H9 (cell line): Measurements from ENCODE around the gene SASH3. TPM values are rescaled to one million over a fixed set of nuclear protein-coding genes. Genes with fewer than 3 reads are reported as not detected.

ENCODE experiments used
- DNase-seq: peaks from one replicate; pipeline ENCODE4 v3.0.0-alpha.2; 2017
- H2AFZ ChIP-seq: one replicate; pipeline ENCODE4 v1.6.1; 2013; ENCODE audit warnings: mild to moderate bottlenecking, low read length, control low read depth, moderate library complexity
- H2AK5ac ChIP-seq: 2 replicates; pipeline ENCODE4 v1.6.1; 2013; ENCODE audit warnings: low read length, control low read depth, mixed read lengths; ENCODE audit not compliant: insufficient read length
- H2BK120ac ChIP-seq: one replicate; pipeline ENCODE4 v1.6.1; 2013; ENCODE audit warnings: low read depth, mild to moderate bottlenecking, low read length, control low read depth, inconsistent platforms; ENCODE audit not compliant: poor library complexity, severe bottlenecking
- H2BK12ac ChIP-seq: 2 replicates; pipeline ENCODE4 v1.6.1; 2013; ENCODE audit warnings: low read length, control low read depth, mixed read lengths, low read depth; ENCODE audit not compliant: insufficient read length
- H2BK15ac ChIP-seq: 2 replicates; pipeline ENCODE4 v1.6.1; 2013; ENCODE audit warnings: low read depth, low read length, control low read depth
- H2BK20ac ChIP-seq: one replicate; pipeline ENCODE4 v1.6.1; 2013; ENCODE audit warnings: low read depth, mild to moderate bottlenecking, low read length, control low read depth, inconsistent platforms; ENCODE audit not compliant: poor library complexity, severe bottlenecking
- H2BK5ac ChIP-seq: 2 replicates; pipeline ENCODE4 v1.6.1; 2013; ENCODE audit warnings: low read length, control low read depth, mixed read lengths; ENCODE audit not compliant: insufficient read length
- H3K14ac ChIP-seq: 2 replicates; pipeline ENCODE4 v1.6.1; 2013; ENCODE audit warnings: low read length, control low read depth; ENCODE audit not compliant: insufficient read depth
- H3K18ac ChIP-seq: 2 replicates; pipeline ENCODE4 v1.6.1; 2013; ENCODE audit warnings: low read depth, mild to moderate bottlenecking, mixed read lengths, low read length, control low read depth; ENCODE audit not compliant: insufficient read length
- H3K23ac ChIP-seq: 2 replicates; pipeline ENCODE4 v1.6.1; 2013; ENCODE audit warnings: low read length, control low read depth, mixed read lengths, low read depth; ENCODE audit not compliant: insufficient read length
- H3K23me2 ChIP-seq: 2 replicates; pipeline ENCODE4 v1.6.1; 2013; ENCODE audit warnings: low read depth, mild to moderate bottlenecking, mixed read lengths, low read length, control low read depth; ENCODE audit not compliant: insufficient read length, poor library complexity, severe bottlenecking
- H3K27ac ChIP-seq: 2 replicates; pipeline ENCODE4 v1.5.1; 2013; ENCODE audit warnings: low read length, control low read depth, mixed read lengths, low read depth; ENCODE audit not compliant: insufficient read length
- H3K27me3 ChIP-seq: 2 replicates; pipeline ENCODE4 v1.6.1; 2013; ENCODE audit warnings: low read length, control low read depth, inconsistent platforms; ENCODE audit not compliant: insufficient read depth
- H3K4ac ChIP-seq: 2 replicates; pipeline ENCODE4 v1.6.1; 2013; ENCODE audit warnings: low read depth, mild to moderate bottlenecking, control low read depth, inconsistent platforms, low read length, moderate library complexity
- H3K4me1 ChIP-seq: 2 replicates; pipeline ENCODE4 v1.6.1; 2013; ENCODE audit warnings: low read length, control low read depth, inconsistent platforms; ENCODE audit not compliant: insufficient read depth
- H3K4me2 ChIP-seq: 2 replicates; pipeline ENCODE4 v1.6.1; 2013; ENCODE audit warnings: low read length, control low read depth, mixed read lengths; ENCODE audit not compliant: insufficient read length, insufficient read depth
- H3K56ac ChIP-seq: 2 replicates; pipeline ENCODE4 v1.6.1; 2013; ENCODE audit warnings: low read depth, mild to moderate bottlenecking, mixed read lengths, low read length, control low read depth; ENCODE audit not compliant: insufficient read length
- H3K79me1 ChIP-seq: 2 replicates; pipeline ENCODE4 v1.6.1; 2013; ENCODE audit warnings: low read depth, mild to moderate bottlenecking, moderate library complexity, low read length, control low read depth, inconsistent platforms; ENCODE audit not compliant: insufficient read depth, poor library complexity, severe bottlenecking
- H3K79me2 ChIP-seq: 2 replicates; pipeline ENCODE4 v1.6.1; 2013; ENCODE audit warnings: low read length, control low read depth, inconsistent platforms; ENCODE audit not compliant: insufficient read depth
- H3K9ac ChIP-seq: 2 replicates; pipeline ENCODE4 v1.6.1; 2013; ENCODE audit warnings: low read length, control low read depth, mixed read lengths; ENCODE audit not compliant: insufficient read length; ENCODE audit errors: extremely low read depth
- H3K9me3 ChIP-seq: one replicate; pipeline ENCODE4 v1.6.1; 2013; ENCODE audit warnings: low read depth, low read length, inconsistent platforms; ENCODE audit not compliant: control insufficient read depth
- H3T11ph ChIP-seq: one replicate; pipeline ENCODE4 v1.6.1; 2013; ENCODE audit warnings: mild to moderate bottlenecking, low read length, control low read depth, inconsistent platforms
- H4K20me1 ChIP-seq: one replicate; pipeline ENCODE4 v1.6.1; 2013; ENCODE audit not compliant: control insufficient read depth, insufficient read length, insufficient read depth
- H4K5ac ChIP-seq: 2 replicates; pipeline ENCODE4 v1.6.1; 2013; ENCODE audit warnings: low read depth, mild to moderate bottlenecking, mixed read lengths, low read length, control low read depth; ENCODE audit not compliant: insufficient read length
- H4K8ac ChIP-seq: replicated peaks from 2 replicates; pipeline ENCODE4 v1.6.1; 2013; ENCODE audit warnings: low read length, control low read depth, mixed read lengths, low read depth; ENCODE audit not compliant: insufficient read length
- H4K91ac ChIP-seq: 2 replicates; pipeline ENCODE4 v1.6.1; 2013; ENCODE audit warnings: low read depth, mild to moderate bottlenecking, moderate library complexity, mixed read lengths, low read length, control low read depth; ENCODE audit not compliant: insufficient read length
- H3K27ac Mint-ChIP-seq, 3 experiments: 2 replicates in 2 of 3; 3 replicates in 1 of 3; pipeline ENCODE4 v1.8.0; 2020 to 2021; ENCODE audit warnings: mixed read lengths in 3 of 3, mild to moderate bottlenecking in 1 of 3, moderate library complexity in 1 of 3
- H3K27me3 Mint-ChIP-seq: 2 replicates; pipeline ENCODE4 v1.8.0; 2021; ENCODE audit warnings: low read depth, mild to moderate bottlenecking, moderate library complexity, mixed read lengths
- H3K36me3 Mint-ChIP-seq, 3 experiments: 2 replicates in 2 of 3; 3 replicates in 1 of 3; pipeline ENCODE4 v1.8.0; 2020 to 2021; ENCODE audit warnings: low read depth in 3 of 3, mixed read lengths in 3 of 3; ENCODE audit not compliant: insufficient read depth in 1 of 3
- H3K4me1 Mint-ChIP-seq, 2 experiments: 2 replicates each; pipeline ENCODE4 v1.8.0; 2020; ENCODE audit warnings: mixed read lengths in 2 of 2
- H3K4me3 Mint-ChIP-seq, 2 experiments: 2 replicates in 1 of 2; 3 replicates in 1 of 2; pipeline ENCODE4 v1.8.0; 2020 to 2021; ENCODE audit warnings: mild to moderate bottlenecking in 2 of 2, mixed read lengths in 2 of 2, moderate library complexity in 1 of 2
- H3K9me3 Mint-ChIP-seq, 2 experiments: 2 replicates in 1 of 2; 3 replicates in 1 of 2; pipeline ENCODE4 v1.8.0; 2020; ENCODE audit warnings: mild to moderate bottlenecking in 2 of 2, mixed read lengths in 2 of 2, moderate library complexity in 1 of 2
- WGBS: extraction: QIAGEN DNeasy Blood & Tissue Kit; methylation state at CpG from one replicate; pipeline ENCODE4 v1.1.7; 2013; ENCODE audit warnings: missing lambda C conversion rate, low lambda C conversion rate, mixed read lengths; ENCODE audit not compliant: insufficient read length; ENCODE audit errors: extremely low coverage; 5-methylcytosine and 5-hydroxymethylcytosine counted together
- total RNA-seq: library from RNA; stranded (reverse); gene quantifications from 2 replicates; pipeline ENCODE4 v1.2.1, GENCODE V29; 2021
- TF ChIP-seq, protein P1 (sequence below): fragments of 200-600 bp; sonication (generic); conservative IDR thresholded peaks from 3 replicates; pipeline ENCODE4 v1.8.0; 2021; ENCODE audit warnings: antibody characterized with exemption, mild to moderate bottlenecking

Gene SASH3
- total RNA-seq, 1 experiment from 2014 or later = not detected

DNA sequence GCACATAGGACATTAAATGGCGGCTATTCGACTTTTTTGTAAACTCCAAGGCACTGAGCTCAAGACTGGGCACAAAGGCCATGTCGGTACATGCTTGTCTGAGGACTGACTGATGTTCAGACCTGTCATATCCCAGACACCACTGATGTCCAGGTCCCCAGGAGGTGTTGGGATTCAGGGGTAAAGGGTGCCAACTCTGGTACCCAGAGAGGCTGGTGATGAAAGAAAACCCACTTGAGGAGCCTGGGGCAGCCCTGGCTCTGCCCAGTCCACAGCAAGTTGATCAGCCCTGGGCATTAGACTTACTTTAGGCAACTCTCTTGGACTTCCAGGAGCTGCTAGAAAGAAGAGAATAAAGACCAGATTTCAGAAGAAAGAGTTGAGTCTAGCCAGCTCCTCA, 18.7 kb downstream of the SASH3 start:
- no CpG with 5 or more reads among the region's 3 CpGs for WGBS
- Histone ChIP-seq H2AFZ (no peak overlapping the region), H3K4me2 (no peak overlapping the region), H2AK5ac (no peak overlapping the region), H3K9ac (no peak overlapping the region), H4K20me1 (no peaks in the 10 kb centered on the region), H3K23ac (no peak overlapping the region), H2BK5ac (no peak overlapping the region), H2BK120ac (no peak overlapping the region), H3K9me3 (no peaks in the 10 kb centered on the region), H3K4ac (no peak overlapping the region), H3K14ac (no peak overlapping the region), H3K27me3 (no peaks in the 10 kb centered on the region), H3K79me1 (no peaks in the 10 kb centered on the region), H3K23me2 (no peaks in the 10 kb centered on the region), H3T11ph (no peak overlapping the region), H3K4me1 (no peaks in the 10 kb centered on the region), H4K8ac (no peak overlapping the region), H2BK15ac (no peak overlapping the region), H2BK12ac (no peak overlapping the region), H3K79me2 (no peaks in the 10 kb centered on the region), H3K56ac (no peak overlapping the region), H2BK20ac (no peak overlapping the region), H4K5ac (no peak overlapping the region), H4K91ac (no peak overlapping the region), H3K18ac (no peak overlapping the region), H3K27ac (no peak overlapping the region)
- Mint-ChIP-seq H3K9me3 (peaks cover 0 to 53% of the 10 kb centered on the region in 2 experiments; a peak in 4 of 5 replicates), H3K27ac (no peak overlapping the region), H3K27me3 (no peaks in the 10 kb centered on the region), H3K4me1 (no peaks in the 10 kb centered on the region), H3K4me3 (no peak overlapping the region), H3K36me3 (peaks cover 16 to 25% (median 17%) of the 10 kb centered on the region in 3 experiments)
- TF ChIP-seq, protein P1, sequence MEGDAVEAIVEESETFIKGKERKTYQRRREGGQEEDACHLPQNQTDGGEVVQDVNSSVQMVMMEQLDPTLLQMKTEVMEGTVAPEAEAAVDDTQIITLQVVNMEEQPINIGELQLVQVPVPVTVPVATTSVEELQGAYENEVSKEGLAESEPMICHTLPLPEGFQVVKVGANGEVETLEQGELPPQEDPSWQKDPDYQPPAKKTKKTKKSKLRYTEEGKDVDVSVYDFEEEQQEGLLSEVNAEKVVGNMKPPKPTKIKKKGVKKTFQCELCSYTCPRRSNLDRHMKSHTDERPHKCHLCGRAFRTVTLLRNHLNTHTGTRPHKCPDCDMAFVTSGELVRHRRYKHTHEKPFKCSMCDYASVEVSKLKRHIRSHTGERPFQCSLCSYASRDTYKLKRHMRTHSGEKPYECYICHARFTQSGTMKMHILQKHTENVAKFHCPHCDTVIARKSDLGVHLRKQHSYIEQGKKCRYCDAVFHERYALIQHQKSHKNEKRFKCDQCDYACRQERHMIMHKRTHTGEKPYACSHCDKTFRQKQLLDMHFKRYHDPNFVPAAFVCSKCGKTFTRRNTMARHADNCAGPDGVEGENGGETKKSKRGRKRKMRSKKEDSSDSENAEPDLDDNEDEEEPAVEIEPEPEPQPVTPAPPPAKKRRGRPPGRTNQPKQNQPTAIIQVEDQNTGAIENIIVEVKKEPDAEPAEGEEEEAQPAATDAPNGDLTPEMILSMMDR = no peak
- no peak for DNase-seq
